GM21825 (cell line): ENCODE measurements around the gene CWC27.
"Not testable (repeated sequence)": the region's sequence is repeated elsewhere in the genome, so short reads cannot be mapped to it uniquely, and the experiment has no call there.

Experiments
- ATAC-seq: cut with Tn5 transposase; IDR thresholded peaks from one replicate; pipeline ENCODE4 v1.9.1; 2021; ENCODE audit warnings: mild to moderate bottlenecking, moderate library complexity; ENCODE audit not compliant: unreplicated experiment

CWC27 gene

DNA sequence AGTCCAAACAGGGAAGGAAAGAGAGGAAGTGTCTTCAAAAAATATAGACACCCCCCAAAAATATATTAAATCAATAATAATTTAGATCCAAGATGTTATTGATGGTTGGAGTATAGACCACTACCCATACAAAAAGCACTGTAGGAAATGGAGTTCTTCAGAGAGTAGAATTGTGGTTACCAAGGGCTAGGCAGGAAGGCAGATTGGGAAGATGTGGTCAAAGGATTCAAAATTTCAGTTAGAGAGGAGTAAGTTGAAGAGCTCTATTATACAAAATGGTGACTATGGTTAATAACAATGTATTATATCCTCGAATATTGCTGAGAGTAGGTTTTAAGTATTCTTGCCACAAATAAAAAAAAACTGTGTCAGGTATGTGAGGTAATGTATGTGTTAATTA, 149.4 kb downstream of the CWC27 start:
- ATAC-seq: no peak

DNA sequence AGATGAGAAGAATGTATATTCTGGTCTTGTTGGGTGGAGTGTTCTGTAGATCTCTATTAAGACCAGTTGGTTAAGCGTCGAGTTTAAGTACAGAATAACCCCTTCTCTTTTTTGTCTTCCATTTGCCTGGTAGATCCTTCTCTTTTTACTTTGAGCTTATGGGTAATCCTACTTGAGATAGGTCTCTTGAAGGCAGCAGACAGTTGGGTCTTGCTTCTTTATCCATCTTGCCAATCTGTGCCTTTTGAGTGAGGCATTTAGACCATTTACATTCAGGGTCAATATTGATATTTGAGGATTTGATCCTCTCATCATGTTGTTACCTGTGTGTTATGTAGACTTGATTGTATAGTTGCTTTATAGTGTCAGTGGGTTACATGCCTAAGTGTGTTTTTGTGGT, 152.7 kb downstream of the CWC27 start:
- no peak for ATAC-seq

- ATAC-seq: no peak
These were observed 154.5 kb downstream of the CWC27 start for GRCh38 chr5:64923151-64923685.

- ATAC-seq: no peak
These were observed 156.4 kb downstream of the CWC27 start for GRCh38 chr5:64925123-64925522.

DNA sequence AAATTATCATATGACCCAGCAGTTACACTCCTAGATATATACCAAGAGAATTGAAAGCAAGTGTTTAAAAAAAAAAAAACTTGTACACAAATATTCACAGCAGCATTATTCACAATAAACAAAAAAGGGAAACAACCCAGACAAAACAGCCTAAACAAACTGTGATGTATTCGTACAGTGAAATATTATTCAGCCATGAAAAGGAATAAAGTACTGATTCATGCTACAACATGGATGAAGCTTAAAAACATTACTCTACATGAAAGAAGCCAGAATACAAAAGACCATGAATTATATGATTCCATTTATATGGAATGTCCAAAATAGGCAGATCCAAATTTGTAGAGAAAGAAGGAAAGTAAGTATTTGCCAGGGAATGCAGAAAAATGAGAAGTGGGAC, 161.1 kb downstream of the CWC27 start:
- ATAC-seq: no peak

DNA sequence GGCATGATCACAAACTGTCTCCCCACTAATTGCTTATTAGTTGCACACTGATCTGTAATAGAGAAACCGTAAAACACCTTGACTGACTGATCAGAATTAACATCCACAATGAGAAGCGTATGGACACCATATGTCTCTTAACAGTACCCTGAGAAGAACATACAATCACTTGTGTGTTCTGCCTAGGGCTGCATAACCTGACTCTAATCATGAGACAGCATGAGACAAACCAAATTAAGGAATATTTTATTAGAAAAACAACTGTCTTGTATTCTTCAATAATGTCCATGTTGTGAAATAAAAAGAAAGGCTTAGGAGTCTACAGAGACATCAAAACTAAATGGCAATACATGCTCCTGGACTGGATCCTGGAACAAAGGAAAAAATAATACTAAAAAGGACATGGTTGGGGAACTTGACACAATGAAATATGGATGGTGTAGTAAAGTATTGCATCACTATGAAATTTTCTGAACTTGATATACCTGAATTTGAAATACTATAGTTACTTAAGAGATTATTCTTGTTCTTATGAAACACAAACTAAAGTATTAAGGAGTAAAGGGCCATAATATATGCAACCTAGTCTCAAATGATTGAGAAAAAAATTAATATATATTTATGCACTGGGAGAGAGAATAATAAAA, 162.1 kb downstream of the CWC27 start:
- ATAC-seq: no peak

DNA sequence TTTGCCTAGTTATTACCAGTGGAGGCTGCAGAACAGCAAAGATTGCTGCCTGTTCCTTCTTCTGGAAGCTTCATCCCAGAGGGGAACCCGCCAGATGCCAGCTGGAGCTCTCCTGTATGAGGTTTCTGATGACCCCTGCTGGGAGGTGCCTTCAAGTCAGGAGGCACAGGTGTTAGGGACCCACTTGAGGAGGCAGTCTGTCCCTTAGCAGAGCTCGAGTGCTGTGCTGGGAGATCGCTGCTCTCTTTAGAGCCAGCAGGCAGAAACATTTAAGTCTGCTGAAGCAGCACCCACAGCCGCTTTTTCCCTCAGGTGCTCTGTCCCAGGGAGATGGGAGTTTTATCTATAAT, 170.7 kb downstream of the CWC27 start:
- not testable (repeated sequence) for ATAC-seq

DNA sequence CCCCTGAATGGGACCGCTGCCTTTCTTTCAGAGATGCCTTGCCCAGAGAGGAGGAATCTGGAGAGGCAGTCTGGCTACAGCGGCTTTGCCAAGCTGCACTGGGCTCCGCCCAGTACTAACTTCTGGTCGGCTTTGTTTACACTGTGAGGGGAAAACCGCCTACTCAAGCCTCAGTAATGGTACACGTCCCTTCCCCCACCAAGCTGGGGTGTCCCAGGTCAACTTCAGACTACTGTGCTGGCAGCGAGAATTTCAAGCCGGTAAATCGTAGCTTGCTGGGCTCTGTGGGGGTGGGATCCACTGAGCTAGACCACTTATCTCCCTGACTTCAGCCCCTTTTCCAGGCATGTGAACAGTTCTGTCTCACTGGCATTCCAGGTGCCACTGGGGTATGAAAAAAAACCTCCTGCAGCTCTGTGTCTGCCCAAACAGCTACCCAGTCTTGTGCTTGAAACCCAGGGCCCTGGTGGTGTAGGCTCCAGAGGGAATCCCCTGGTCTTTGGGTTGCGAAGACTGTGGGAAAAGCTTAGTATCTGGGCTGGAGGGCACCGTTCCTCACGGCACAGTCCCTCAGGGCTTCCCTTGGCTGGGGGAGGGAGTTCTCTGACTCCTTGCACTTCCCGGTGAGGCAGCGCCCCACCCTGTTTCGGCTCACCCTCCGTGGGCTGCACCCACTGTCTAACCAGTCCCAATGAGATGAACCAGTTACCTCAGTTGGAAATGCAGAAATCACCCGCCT, 171.2 kb downstream of the CWC27 start:
- ATAC-seq: no peak

- ATAC-seq: no peak
These were observed 173.7 kb downstream of the CWC27 start for GRCh38 chr5:64942460-64942859.

DNA sequence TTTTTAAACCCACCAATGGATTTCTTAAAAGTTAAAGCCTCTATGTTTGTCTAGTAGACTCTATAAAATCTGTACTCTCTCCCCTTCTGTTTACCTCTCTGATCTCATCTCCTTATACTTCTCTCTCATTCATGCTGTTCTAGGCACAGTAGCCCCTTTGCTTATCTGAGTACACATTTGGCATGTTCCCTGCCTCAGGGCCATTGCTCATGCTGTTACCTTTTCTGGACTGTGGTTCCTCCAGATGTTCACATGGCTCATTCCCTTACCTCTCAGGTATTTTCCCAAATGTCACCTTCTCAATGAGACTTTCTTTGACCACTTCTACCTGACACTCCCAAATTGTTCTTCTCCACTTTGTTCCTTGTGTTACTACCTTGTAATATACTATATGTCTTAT, 176.1 kb downstream of the CWC27 start:
- no peak for ATAC-seq

- ATAC-seq: no peak
These were observed 178.3 kb downstream of the CWC27 start for GRCh38 chr5:64947031-64947430.

DNA sequence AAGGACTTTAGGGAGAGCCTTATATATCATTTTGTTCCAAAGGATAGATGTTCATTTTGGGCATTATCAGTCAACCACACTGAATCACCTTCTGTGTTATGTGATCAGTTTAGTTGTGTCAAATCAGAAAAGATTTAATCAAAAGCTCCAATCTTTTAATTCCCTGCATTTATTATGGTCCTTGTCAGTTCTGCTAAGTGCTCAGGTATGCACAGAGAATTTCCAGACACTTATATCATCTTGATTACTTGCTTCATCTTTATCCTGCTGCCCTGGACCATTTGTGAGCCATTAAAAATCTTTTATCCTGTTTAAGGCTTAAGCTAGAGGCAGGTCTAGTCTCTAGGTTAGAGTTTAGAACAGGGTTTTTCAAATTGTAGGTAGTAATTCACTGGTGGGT, 179.1 kb downstream of the CWC27 start:
- no peak for ATAC-seq

- ATAC-seq: no peak
These were observed 180.6 kb downstream of the CWC27 start for GRCh38 chr5:64949331-64949730.

DNA sequence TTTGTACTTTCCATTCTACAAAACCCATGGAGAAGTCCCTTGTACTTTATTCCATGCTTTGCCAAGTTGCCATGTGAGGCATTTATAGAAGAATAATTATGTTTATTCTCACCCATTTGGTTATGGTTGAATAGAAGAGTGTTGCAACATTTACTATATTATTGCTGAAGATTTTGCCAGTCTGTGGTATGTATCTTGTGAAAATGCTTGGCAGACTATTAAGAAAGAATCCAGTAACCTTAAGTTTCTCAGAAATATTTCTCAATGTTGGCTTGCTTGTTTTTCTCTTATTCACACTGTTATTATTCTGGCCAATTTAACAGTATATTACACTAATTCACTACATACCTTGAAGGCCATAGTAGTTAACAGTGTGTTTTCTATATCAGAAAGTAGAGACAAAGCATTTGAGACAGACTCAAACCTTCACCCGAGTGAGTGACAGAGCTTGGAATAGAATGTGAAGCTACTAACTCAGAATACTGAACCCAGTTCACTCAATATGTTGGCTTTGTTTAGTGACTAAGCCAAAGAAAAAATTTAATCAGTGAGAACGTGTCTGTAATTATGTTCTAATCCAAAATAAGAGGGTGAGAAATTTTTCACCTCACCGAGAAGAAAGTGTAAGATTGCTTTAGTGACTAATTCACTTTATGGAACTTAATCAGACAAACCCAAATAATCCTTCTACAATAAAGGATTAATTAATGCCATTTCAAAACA, 184.4 kb downstream of the CWC27 start:
- no peak for ATAC-seq

DNA sequence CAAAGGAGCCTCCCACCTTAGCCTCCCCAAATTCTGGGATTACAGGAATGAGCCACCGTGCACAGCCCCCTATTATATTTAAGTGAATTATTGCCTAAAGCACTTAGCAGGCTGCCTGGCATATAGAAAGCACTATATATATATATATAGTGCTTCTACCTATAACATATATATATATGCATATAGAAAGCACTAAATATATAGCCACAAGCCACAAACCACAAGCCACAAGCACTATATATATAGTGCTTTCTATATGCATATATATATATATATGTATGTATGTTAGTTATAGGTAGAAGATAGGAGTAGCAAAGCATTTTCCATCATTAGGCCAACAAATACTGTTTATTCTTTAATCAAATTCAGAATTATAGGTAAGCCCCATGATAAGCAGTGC, 185.8 kb downstream of the CWC27 start:
- ATAC-seq: no peak

DNA sequence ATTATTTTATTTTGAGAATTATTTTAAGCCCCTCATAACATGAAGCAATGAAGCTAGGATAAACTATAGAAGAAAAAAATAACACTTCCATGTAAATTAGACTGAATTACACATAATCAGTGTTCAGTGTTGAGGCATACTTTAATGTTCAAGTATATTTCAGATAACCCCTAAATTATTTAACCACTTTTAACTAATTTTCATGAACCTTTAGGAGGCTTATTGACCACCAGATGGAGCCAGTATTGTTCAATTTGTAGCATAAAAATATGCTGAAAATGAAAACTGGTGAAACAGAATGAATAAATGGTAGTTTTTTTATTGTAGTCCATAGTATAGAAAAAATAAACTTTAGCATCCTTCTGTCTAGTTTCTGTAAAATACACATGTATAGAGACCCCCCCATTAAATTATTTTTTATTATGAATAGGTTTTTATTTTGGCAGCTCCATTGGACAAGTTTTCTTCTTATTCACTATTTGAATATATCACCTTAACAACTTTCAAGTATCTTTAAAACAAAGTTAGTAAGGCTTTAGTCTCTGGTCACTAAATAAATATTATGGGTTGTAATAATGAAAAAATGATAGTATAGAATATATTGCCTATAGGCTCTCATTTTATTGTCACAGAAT, 190.1 kb downstream of the CWC27 start:
- no peak for ATAC-seq

DNA sequence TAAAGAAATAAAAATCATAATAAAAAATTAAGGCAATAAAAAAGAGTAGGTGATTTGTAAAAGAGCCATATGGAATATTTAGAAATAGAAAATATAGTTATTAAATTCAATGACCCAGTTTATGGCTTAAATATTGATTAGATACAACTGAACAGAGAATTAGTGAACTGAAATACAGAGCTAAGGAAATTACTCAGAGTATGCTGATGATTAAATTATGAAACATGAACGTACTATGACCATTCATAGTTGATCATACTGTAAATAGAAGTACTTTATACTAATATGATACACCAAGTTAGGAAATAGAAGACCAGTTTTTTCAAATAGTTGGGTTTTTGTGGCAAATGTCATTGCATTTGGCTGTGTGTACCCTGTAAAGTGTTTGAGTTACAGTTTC, 194.5 kb downstream of the CWC27 start:
- no peak for ATAC-seq

GRCh38 chr5:64968591-64969110, 199.9 kb downstream of the CWC27 start:
- ATAC-seq: no peak

DNA sequence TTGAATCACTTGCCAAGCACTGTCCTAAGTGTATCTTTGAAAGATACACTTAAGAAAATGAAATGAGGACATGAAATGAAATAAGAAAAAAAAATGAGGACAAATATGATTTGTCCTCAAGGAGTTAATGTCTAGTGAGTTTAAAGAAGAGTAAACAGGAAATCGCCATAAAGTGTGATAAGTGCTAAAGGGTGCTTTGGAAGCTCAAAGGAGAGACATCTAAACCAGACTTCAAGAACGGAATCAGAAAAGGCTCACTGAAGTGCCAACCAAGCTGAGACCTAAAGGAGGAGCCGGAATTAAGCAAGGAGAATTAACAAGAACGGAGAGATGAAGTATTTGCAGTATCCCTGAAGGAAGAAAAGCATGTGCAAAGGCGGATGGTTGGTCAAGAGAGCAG, 200.8 kb downstream of the CWC27 start:
- no peak for ATAC-seq

- no peak for ATAC-seq
These were observed 202.8 kb downstream of the CWC27 start for GRCh38 chr5:64971513-64971912.

DNA sequence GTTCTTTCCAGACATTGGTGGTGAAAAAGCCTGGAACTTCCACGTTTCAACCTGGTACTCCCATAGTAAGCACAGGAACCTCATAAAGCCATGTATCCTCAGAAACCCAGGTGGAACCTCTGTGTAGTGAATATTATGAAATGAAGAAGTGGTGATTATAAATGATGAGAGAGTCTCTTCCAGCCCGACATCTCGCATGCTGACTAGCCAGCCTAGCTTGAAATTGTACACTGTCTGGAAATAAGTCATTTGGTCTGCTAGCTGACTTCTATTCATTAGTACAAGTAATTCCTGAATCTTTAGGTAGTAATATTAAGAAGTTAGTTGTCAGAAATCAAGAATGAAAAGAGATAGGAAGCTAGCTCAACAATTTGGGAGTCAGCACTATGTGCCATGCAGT, 203.3 kb downstream of the CWC27 start:
- no peak for ATAC-seq
